ENCODE results near the gene HUWE1.

- TF ChIP-seq CTCF (IDR thresholded peaks at IDR 0.05) (no peak), POLR2A (IDR thresholded peaks at IDR 0.05) (no peak)
These were observed 27.5 kb downstream of the HUWE1 start for GRCh38 chrX:53659039-53659438.
